GM21529 (cell line): ENCODE results near the gene BCAS3.
"Not testable (repeated sequence)": the region's sequence is repeated elsewhere in the genome, so short reads cannot be mapped to it uniquely, and the experiment has no call there.

Experiments
- ATAC-seq: cut with Tn5 transposase; IDR thresholded peaks from one replicate; pipeline ENCODE4 v1.9.1; 2021; ENCODE audit not compliant: unreplicated experiment

Gene BCAS3

GRCh38 chr17:61238455-61238933 lies 560.8 kb downstream of the BCAS3 start:
- ATAC-seq: no peak

- no peak for ATAC-seq
These were observed 561.7 kb downstream of the BCAS3 start for GRCh38 chr17:61239327-61239726.

- no peak for ATAC-seq
These were observed 562.3 kb downstream of the BCAS3 start for GRCh38 chr17:61239953-61240352.

- no peak for ATAC-seq
These were observed 563.3 kb downstream of the BCAS3 start for GRCh38 chr17:61240851-61241468.

GRCh38 chr17:61244988-61245387 lies 567.3 kb downstream of the BCAS3 start:
- not testable (repeated sequence) for ATAC-seq

GRCh38 chr17:61245706-61246135 lies 568.1 kb downstream of the BCAS3 start:
- no peak for ATAC-seq

GRCh38 chr17:61247439-61247838 lies 569.8 kb downstream of the BCAS3 start:
- no peak for ATAC-seq

- no peak for ATAC-seq
These were observed 570.7 kb downstream of the BCAS3 start for GRCh38 chr17:61248399-61248798.

- no peak for ATAC-seq
These were observed 572.1 kb downstream of the BCAS3 start for GRCh38 chr17:61249649-61250299.

GRCh38 chr17:61250335-61250890 lies 572.8 kb downstream of the BCAS3 start:
- no peak for ATAC-seq

- no peak for ATAC-seq
These were observed 574.6 kb downstream of the BCAS3 start for GRCh38 chr17:61251939-61252865.

- no peak for ATAC-seq
These were observed 575.7 kb downstream of the BCAS3 start for GRCh38 chr17:61253362-61253761.

GRCh38 chr17:61253937-61254574 lies 576.4 kb downstream of the BCAS3 start:
- no peak for ATAC-seq

GRCh38 chr17:61254904-61255303 lies 577.3 kb downstream of the BCAS3 start:
- ATAC-seq: no peak

GRCh38 chr17:61255647-61256046 lies 578.0 kb downstream of the BCAS3 start:
- ATAC-seq: no peak

GRCh38 chr17:61259360-61259759 lies 581.7 kb downstream of the BCAS3 start:
- no peak for ATAC-seq

GRCh38 chr17:61260071-61260797 lies 582.6 kb downstream of the BCAS3 start:
- no peak for ATAC-seq

GRCh38 chr17:61261001-61261637 lies 583.5 kb downstream of the BCAS3 start:
- no peak for ATAC-seq

GRCh38 chr17:61265397-61265796 lies 587.7 kb downstream of the BCAS3 start:
- no peak for ATAC-seq

GRCh38 chr17:61267847-61268246 lies 590.2 kb downstream of the BCAS3 start:
- ATAC-seq: no peak
